Skin epidermis (tissue), 12 donors: ENCODE measurements around the gene TAF1D.
"Not testable (repeated sequence)": the region's sequence is repeated elsewhere in the genome, so short reads cannot be mapped to it uniquely, and the experiment has no call there.

Source experiments
- H3K27ac ChIP-seq, 21 experiments: fragments of 200-600 bp; sonication (generic) in 11 of 21; one replicate each; pipeline ENCODE4 v1.5.0; 2020; ENCODE audit warnings: mild to moderate bottlenecking in 3 of 21, inconsistent platforms in 2 of 21, moderate library complexity in 2 of 21
- H3K4me3 ChIP-seq, 7 experiments: fragments of 200-600 bp; sonication (generic) in 2 of 7; one replicate each; pipeline ENCODE4 v1.5.0; 2020; ENCODE audit warnings: inconsistent platforms in 2 of 7, mild to moderate bottlenecking in 2 of 7, moderate library complexity in 1 of 7

Gene TAF1D, protein sequence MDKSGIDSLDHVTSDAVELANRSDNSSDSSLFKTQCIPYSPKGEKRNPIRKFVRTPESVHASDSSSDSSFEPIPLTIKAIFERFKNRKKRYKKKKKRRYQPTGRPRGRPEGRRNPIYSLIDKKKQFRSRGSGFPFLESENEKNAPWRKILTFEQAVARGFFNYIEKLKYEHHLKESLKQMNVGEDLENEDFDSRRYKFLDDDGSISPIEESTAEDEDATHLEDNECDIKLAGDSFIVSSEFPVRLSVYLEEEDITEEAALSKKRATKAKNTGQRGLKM

DNA sequence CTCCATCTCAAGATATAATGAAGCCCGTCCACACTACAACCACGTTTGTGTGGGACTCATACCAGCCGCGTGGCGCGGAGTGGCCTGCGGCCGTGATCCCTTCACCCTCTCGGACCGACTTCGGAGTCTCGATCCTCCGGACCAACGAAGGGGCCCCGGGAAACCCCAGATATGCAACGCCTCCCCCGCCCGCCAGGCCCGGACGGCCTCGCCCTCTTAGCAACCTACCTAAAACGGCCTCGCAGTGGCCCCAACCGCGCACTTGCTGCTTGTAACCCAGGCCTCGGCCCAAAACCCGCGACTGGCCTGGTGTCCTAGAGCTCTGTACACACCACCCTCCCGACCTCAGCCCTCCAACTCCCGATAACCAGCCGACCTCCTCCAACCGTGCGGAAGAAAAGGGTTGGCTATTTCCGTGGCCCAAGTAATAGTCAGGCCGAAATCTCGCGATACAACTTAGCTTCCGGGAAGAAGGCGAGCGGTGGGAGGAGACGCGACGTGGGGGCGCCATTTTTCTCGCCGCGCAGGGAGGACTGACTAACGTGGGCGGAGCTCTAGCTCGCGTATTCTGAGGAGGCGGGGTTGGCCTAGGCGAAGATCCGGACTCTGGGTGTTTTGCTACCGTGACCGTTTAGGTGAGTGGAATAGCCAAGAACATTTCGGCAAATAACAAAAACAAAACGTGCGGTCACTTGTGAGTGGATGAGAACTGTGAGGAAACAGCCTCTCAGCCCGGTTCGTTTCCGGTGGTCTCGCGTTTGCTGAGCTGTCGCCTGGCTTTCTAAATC lies at the start of gene TAF1D, which contains the start of gene C11orf54:
TSS of gene TAF1D (minus strand) at position 402 of the 788 bp plus-strand sequence. CDS start 2,191 bp downstream, outside the sequence.
TSS of gene C11orf54 (plus strand) at position 579 of the 788 bp plus-strand sequence. CDS start 5,722 bp downstream, outside the sequence.
- H3K27ac ChIP-seq, result peak within 1 kb of the TSS; percentile 82 to 99 (median 96)
- H3K4me3 ChIP-seq, result peak within 1 kb of the TSS; percentile 62 to 92 (median 74)

DNA sequence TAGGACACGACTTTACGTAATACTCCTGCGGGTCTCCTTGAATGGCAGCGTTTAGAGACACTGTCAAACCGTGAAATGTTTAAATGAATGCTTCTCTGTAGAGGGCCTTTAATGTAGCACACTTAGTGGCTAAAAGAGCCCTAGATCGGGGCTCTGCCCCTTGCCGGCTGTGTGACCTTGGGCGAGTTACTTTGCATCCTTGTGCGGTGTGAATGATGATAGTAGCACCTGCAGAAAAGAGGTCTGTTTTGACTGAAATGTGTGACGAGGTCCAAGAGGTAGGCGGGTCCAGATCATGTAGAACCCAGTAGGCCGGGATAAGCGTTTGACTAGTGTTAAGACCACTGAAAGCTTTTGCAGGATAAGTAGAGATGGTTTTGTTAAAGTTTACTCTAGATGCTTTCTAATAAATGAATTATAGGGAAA lies 43.7 kb upstream of the TAF1D start:
- peak overlapping the region; percentile 71 to 96 (median 94) for H3K4me3 ChIP-seq
- peak overlapping the region in 20 of 21 experiments; percentile 84 to 98 (median 94) for H3K27ac ChIP-seq

DNA sequence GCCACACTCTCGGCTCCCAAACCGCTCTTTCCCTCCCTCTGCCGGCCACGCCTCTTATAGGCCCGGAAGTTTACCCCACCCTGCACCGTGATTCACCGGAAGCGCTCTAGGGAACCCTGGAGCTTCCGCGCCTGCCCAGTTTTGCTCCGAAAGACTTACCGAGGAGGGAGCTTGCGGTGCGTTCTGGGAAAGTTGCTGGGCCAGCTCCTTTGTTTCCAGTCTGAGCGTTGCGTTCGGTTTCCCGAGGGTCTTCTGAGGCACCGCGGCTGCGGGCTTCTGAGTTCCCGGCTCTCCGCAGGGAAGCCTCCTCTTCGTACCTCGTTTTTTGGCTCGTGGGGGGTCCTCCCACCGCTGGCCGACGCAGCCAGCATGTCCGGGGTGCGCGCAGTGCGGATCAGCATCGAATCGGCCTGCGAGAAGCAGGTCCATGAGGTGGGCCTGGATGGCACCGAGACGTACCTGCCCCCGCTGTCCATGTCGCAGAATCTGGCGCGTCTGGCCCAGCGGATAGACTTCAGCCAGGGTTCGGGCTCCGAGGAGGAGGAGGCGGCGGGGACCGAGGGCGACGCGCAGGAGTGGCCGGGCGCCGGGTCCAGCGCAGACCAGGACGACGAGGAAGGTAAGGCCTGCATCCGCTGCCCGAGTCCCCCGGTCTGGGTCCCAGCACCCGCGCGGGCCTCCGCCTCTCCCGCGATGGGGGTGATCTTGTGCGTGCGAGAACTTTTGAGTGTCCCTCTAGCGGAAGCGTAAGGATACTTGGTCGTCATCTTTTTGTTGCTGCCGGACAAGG lies 43.0 kb upstream of the TAF1D start, which contains the start of gene MED17:
TSS of gene MED17 (plus strand) at position 138 of the 790 bp plus-strand sequence. CDS start at position 370, 232 bp downstream.
- H3K27ac ChIP-seq, result peak within 1 kb of the TSS; percentile 84 to 98 (median 94)

DNA sequence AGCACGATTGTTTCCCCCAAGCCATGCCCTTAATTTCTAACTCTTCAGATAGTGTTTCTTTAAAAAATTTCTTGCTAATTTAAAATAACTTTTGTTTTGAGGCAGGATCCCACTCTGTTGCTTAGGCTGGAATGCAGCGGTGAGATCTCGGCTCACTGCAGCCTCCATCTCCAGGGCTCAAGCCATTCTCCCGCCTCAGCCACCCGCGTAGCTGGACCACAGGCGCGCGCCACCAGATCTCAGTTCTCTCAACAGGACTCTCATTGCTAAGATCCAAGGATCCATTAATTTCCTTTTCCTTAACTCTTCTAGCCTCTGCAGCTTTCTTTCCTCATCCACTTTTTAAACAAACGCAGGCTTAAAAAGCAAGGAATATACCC lies 42.5 kb upstream of the TAF1D start:
- peak overlapping the region in 19 of 21 experiments; percentile 17 to 98 (median 94) for H3K27ac ChIP-seq
- H3K4me3 ChIP-seq, result peak overlapping the region; percentile 71 to 96 (median 94)

More for the DNA sequence above, 43.0 kb upstream of the TAF1D start, which contains the start of gene MED17:
- peak within 1 kb of the TSS; percentile 71 to 96 (median 94) for H3K4me3 ChIP-seq

DNA sequence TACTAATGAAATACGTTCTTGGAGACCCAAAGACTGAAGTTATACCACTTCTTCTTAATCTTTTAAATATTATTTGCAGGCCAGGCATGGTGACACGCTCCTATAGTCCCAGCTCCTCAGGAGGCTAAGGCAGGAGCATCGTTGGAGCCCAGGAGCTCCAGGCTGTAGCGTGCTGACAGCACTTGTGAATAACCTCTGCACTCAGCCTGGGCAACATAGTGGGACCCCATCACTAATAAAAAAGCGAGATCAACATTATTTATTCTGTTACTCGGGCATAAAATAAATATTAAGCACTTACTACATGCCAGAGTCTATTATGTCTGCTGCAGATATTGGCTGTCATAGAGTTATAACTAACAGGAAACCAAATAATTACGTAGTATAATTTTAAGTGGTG lies 42.1 kb upstream of the TAF1D start:
- Histone ChIP-seq H3K27ac (peak overlapping the region in 13 of 21 experiments; percentile 17 to 97 (median 95)), H3K4me3 (peak overlapping the region; percentile 71 to 96 (median 94))

DNA sequence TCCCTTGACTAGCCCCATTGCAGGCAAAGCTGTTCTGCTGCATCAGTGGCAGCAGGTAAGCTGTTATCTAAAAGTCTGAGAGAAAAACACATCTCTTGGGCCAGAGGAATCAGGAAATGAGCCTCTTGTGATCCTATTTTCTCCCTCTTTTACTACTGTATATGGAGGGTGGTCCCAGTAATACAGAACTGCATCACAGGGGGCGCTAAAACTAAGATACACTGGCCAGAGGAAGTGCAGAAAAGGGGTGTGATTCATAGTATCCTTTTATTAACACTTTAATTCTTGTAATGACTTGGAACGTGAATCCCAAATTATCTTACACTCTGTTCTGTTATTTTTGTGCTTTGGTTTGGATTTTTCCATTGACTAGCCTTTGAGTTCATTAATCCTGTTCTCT lies 34.0 kb upstream of the TAF1D start:
- Histone ChIP-seq H3K27ac (no peak overlapping the region), H3K4me3 (no peak overlapping the region)

DNA sequence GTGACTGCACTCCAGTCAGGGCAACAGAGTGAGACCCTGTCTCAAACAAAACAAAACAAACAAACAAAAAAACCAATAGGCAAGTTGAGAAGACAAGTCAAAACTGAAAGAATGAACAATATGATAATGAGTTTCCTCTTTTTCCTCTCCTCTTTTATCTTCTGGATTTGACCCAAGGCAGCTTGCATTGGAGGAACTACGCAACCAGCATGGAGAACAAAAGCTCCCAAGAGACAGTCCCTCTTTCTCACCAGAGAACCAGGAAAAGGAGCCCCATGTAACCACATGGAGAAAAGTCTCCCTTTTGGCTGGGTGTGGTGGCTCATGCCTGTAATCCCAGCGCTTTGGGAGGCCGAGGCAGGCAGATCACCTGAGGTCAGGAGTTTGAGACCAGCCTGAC lies 33.3 kb upstream of the TAF1D start:
- H3K27ac ChIP-seq, H3K4me3 ChIP-seq: not testable (repeated sequence)

DNA sequence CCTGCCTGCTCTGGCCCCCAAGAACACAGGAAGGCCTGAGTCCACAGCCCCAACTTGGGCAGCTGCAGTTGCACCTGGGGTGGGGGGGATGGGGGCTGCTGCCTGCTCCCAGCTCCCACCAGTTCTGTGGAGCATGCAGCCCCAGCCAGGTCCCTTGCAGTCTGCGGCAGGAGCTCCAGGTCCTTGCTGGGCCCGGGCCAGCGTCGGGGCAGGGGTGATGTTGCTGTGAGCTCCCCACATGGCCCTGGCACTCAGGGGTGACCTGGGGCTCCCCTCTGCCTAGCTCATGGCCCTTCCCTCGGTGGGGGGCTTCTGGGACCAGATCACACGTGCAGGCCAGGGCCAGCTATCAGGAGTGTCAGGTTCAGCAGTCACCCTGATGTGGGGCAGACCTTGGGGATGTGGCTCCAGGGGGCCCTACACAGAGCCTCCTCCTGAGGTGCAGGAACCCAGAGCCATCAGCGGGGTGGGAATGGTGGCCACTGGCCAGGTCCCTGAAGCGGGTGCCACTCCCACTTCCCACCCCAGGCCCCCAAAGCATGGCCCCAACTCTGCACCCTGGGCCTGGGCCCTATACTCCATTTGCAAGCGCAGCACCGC lies 32.4 kb upstream of the TAF1D start:
- Histone ChIP-seq H3K4me3 (no peak overlapping the region), H3K27ac (no peak overlapping the region)

DNA sequence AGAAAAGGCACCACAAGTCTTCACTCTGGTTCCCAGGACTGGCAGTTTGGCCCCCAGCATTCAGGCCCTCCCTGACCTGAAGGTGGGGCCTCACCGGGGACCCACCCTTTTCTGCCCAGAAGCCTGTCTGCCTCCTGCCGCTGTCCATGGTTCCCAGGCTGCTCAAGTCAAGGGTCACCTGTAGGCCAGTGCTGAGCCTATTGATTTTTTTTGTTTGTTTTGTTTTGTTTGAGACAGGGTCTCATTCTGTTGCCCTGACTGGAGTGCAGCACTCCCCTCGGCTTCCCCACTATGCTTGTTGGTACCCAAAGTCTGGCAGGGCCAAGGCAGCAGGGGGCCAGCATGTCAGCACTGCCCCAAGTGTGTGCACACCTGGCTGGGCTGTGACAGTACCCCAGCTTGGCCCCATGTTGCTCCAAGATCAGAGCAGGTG lies 31.8 kb upstream of the TAF1D start:
- H3K4me3 ChIP-seq, result no peak overlapping the region

DNA sequence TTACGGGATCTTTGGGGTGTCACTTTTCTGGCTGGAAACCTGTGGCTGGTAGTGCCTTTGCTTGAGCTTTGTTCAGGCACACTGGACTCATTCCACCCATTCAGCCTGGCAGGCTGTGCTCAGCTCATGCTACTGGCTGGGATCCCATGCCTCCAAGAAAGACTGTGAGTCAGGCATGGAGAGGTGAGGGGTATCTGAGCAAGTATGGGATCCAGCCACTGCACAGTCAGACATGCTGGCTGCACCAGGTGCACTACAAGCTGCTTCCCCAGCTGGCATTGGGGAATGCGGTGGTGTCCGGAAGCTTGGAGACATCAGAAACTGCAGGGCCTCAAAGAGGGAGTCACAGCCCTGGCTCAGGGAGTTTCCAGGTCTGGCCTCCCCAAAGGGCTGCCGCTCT lies 30.8 kb upstream of the TAF1D start:
- no peak overlapping the region for H3K4me3 ChIP-seq
- no peak overlapping the region for H3K27ac ChIP-seq

More for the DNA sequence above, 31.8 kb upstream of the TAF1D start:
- H3K27ac ChIP-seq, result no peak overlapping the region

DNA sequence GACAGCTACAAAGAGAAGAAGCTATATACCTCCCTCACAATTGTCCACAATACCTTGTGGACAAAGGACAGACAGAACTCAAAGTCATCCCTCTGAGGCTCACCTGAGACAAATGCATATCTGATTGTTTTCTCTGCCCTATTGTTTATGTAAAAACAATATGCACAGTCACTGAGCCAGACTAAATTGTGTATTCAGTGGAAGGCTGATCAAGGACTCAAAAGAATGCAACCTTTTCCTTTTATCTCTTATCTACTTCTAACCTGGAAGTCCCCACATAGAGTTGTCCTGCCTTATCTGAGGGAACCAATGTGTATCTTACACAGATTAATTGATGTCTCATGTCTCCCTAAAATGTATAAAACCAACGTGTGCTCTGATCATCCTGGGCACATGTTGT lies 28.9 kb upstream of the TAF1D start:
- Histone ChIP-seq H3K4me3 (no peak overlapping the region), H3K27ac (no peak overlapping the region)

DNA sequence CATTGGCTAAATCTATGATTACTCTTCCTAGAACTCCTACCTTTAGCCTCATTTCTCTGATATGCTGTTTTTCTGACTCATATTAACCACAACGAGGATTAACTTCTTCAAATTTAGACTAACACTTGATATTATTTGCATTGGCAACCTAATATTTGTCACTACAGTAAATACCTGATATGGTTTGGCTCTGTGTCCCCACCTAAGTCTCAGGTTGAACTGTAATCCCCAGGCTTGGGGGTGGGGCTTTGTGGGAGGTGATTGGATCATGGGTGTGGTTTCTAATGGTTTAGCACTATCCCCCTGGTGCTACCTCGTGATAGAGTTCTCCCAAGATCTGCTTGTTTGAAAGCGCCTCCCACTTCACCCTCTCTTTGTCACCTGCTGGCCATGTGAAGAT lies 25.7 kb upstream of the TAF1D start:
- Histone ChIP-seq H3K27ac (no peak overlapping the region), H3K4me3 (no peak overlapping the region)

DNA sequence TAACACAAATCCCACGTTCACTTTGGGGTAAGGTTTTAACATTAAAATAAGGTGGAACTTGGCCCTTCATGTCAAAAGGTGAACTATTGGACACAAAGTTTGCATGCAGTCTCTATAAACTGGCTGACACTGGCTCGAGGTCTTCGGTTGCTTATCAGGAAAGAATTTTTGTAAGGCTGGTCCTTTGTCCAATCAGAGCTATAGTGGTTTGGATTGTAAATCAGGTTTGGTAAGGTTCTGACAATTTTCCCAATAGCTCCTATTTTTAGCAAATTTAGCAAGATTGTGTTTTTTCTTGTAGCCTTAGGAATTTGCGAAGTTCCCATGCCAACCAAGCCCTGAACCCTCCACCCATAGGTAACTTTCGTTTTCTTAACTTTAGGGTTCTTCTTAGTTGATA lies 25.2 kb upstream of the TAF1D start:
- no peak overlapping the region for H3K4me3 ChIP-seq
- no peak overlapping the region for H3K27ac ChIP-seq

DNA sequence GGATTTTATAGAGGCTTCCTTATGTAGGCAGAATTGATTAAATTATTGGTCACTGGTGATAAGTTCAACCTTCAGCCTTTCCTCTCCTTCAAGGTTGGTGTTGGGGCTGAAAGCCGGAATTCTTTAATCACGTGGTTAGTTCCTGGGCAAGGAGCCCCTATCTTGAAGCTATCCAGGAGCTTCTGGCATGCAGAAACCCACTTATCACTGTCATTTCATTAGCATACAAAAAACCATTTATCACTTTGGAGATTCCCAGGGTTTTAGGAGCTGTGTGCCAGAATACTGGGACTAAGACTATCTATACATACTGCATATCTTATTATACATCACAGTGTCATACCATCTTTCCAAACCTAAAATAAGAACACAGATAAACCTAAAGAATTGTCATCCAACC lies 24.3 kb upstream of the TAF1D start:
- H3K27ac ChIP-seq, result no peak overlapping the region

DNA sequence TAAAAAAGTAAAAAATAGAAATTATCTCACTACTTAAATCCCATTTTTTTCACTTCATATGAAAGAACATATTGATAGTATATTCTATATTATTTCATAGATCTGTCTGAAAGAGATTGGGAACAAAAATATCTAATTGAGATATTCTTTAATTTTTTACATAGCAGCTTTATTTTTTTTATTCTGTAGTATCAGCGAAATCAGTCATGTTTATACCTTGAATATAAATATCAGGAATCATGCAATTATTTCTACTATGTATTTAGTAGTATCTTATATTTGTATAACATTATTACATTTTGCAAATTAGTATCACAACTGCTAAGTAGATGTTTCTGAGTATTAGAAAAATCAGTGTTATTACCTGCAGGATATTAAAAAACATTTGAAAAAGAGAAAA lies 20.6 kb upstream of the TAF1D start:
- Histone ChIP-seq H3K27ac (no peak overlapping the region), H3K4me3 (no peak overlapping the region)

More for the DNA sequence above, 24.3 kb upstream of the TAF1D start:
- no peak overlapping the region for H3K4me3 ChIP-seq

DNA sequence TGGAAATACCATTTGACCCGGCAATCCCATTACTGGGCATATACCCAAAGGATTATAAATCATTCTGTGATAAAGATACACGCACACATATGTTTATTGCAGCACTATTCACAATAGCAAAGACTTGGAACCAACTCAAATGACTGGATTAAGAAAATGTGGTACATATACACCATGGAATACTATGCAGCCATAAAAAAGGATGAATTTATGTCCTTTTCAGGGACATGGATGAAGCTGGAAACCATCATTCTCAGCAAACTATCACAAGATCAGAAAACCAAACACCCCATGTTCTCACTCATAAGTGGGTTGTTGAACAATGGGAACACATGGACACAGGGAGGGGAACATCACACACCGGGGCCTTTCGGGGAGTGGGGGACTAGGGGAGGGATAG lies 17.8 kb upstream of the TAF1D start:
- not testable (repeated sequence) for H3K27ac ChIP-seq, H3K4me3 ChIP-seq

DNA sequence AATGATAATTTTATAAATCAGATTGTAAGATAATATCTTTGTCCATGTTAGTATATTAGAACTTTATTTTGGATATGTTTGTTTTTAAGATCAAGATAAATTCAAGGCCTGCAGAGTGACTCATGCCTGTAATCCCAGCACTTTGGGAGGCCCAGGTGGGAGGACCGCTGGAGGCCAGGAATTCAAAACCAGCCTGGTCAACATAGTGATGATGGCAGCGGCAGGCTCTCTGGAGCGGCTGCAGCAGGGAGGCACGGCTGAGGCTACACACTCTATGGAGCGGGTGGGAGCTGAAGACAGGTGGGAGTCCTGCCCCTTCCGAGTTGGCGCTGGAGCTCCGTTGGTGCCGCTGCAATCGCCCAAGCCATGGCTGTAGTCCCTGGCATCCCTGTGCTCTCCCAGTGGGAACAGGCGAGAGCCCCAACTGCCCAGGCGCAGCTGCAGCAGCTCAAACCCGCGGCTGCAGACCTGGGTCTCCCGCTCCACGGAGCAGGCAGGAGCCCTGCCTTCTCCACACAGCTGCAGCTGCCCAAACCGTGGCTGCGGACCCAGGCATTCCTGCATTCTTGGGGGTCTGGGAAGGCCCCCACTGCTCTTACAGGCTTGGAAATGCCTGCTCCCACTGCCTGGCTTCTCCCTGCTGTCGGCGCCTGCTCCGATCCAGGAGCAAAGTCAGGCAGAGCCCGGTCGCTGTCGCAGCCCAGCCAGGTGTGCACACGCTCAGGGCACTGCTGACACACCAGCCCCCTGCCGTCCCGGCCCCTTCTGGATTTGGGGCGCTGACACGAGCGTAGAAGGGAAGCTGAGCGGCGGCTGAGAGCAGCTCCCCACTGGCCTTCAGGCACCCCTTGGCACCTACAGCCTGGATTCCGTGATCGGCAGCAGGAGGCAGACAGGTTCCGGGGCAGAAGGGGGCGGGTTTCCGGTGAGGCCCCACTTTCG lies 16.9 kb upstream of the TAF1D start:
- Histone ChIP-seq H3K4me3 (no peak overlapping the region), H3K27ac (no peak overlapping the region)

DNA sequence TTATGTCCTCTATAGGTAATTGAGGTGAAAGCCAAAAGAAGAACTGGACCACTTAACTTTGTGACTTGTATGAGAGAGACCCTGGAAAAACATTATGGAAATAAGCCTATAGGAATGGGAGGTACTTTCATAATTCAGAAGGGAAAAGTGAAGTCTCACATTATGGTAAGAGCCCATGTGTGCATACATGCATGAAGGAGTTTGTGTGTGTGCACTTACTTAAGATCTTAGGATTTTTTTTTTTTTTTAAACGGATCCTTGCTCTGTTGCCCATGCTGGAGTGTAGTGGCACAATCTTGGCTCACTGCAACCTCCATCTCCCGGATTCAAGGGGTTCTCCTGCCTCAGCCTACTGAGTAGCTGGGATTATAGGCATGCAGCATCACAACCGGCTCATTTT lies 16.0 kb upstream of the TAF1D start:
- no peak overlapping the region for H3K27ac ChIP-seq

More for the DNA sequence above, 16.0 kb upstream of the TAF1D start:
- H3K4me3 ChIP-seq, result no peak overlapping the region
